ENCODE results near the gene CALM3.

- TF ChIP-seq ZBTB8A (CRISPR knock-in tag; IDR thresholded peaks at IDR 0.05; ENCODE audit: borderline replicate concordance, low read depth) (no peak), CEBPZ (IDR thresholded peaks at IDR 0.05; ENCODE audit: low read length) (no peak), ZMAT3 (CRISPR knock-in tag; conservative IDR thresholded peaks at IDR 0.05) (no peak), ZNF556 (CRISPR knock-in tag; IDR thresholded peaks at IDR 0.05; ENCODE audit: borderline replicate concordance) (no peak), KDM1A (CRISPR knock-in tag; IDR thresholded peaks at IDR 0.05) (no peak), HNF1B (CRISPR knock-in tag; IDR thresholded peaks at IDR 0.05) (no peak)
Measured at GRCh38 chr19:46574533-46574932, 26.6 kb upstream of the CALM3 start.

Measured in HepG2 (cell line).